ENCODE data around the gene EPM2A.

Gene EPM2A

GRCh38 chr6:145626857-145627256 is 108.5 kb downstream of the EPM2A start:
- H3K4me3 ChIP-seq (replicated peaks in 1 of 2; ENCODE audit: low read depth in 2 of 2, low read length in 2 of 2), result no peak overlapping the region
- no peak for TF ChIP-seq CTCF (IDR thresholded peaks at IDR 0.05; ENCODE audit: low read depth, low read length)
- peak; percentile 45 to 92 for DNase-seq (ENCODE audit: low read depth in 2 of 2)

GRCh38 chr6:145623231-145623630 is 112.1 kb downstream of the EPM2A start:
- DNase-seq (ENCODE audit: low read depth in 2 of 2), result no peak
- H3K4me3 ChIP-seq (replicated peaks in 1 of 2; ENCODE audit: low read depth in 2 of 2, low read length in 2 of 2), result no peak overlapping the region
- TF ChIP-seq CTCF (IDR thresholded peaks at IDR 0.05; ENCODE audit: low read depth, low read length), result no peak

- no peak for TF ChIP-seq CTCF (IDR thresholded peaks at IDR 0.05; ENCODE audit: low read depth, low read length)
- no peak overlapping the region for H3K4me3 ChIP-seq (replicated peaks in 1 of 2; ENCODE audit: low read depth in 2 of 2, low read length in 2 of 2)
- no peak for DNase-seq (ENCODE audit: low read depth in 2 of 2)
Measured at GRCh38 chr6:145621776-145622175, 113.5 kb downstream of the EPM2A start.

GRCh38 chr6:145620088-145620487 is 115.2 kb downstream of the EPM2A start:
- TF ChIP-seq CTCF (IDR thresholded peaks at IDR 0.05; ENCODE audit: low read depth, low read length), result no peak
- no peak for DNase-seq (ENCODE audit: low read depth in 2 of 2)
- no peak overlapping the region for H3K4me3 ChIP-seq (replicated peaks in 1 of 2; ENCODE audit: low read depth in 2 of 2, low read length in 2 of 2)

GRCh38 chr6:145609521-145609920 is 125.8 kb downstream of the EPM2A start:
- DNase-seq (ENCODE audit: low read depth in 2 of 2), result no peak
- TF ChIP-seq CTCF (IDR thresholded peaks at IDR 0.05; ENCODE audit: low read depth, low read length), result no peak

GRCh38 chr6:145608850-145609249 is 126.5 kb downstream of the EPM2A start:
- H3K4me3 ChIP-seq (replicated peaks in 1 of 2; ENCODE audit: low read depth in 2 of 2, low read length in 2 of 2), result no peak overlapping the region
- DNase-seq (ENCODE audit: low read depth in 2 of 2), result no peak
- no peak for TF ChIP-seq CTCF (IDR thresholded peaks at IDR 0.05; ENCODE audit: low read depth, low read length)

More at GRCh38 chr6:145609521-145609920, 125.8 kb downstream of the EPM2A start:
- H3K4me3 ChIP-seq (replicated peaks in 1 of 2; ENCODE audit: low read depth in 2 of 2, low read length in 2 of 2), result no peak overlapping the region

- H3K4me3 ChIP-seq (replicated peaks in 1 of 2; ENCODE audit: low read depth in 2 of 2, low read length in 2 of 2), result no peak overlapping the region
- no peak for DNase-seq (ENCODE audit: low read depth in 2 of 2)
- TF ChIP-seq CTCF (IDR thresholded peaks at IDR 0.05; ENCODE audit: low read depth, low read length), result no peak
Measured at GRCh38 chr6:145603991-145604390, 131.3 kb downstream of the EPM2A start.

Data from cardiac fibroblast (primary cell).